Heart left ventricle (tissue), 16 donors: ENCODE data around the gene FOXP2. TPM values are rescaled to one million over a fixed set of nuclear protein-coding genes. Genes with fewer than 3 reads are reported as not detected.

Source experiments
- ATAC-seq, 4 donors: fragments of 200-7000 bp; cut with Tn5 transposase; one replicate each; pipeline ENCODE4 v1.9.1; 2020 to 2022; ENCODE audit warnings: moderate library complexity in 4 of 4, mild to moderate bottlenecking in 3 of 4, moderate number of reproducible peaks in 1 of 4
- DNase-seq, 5 donors: peaks; one replicate each; pipeline ENCODE4 v3.0.0-alpha.2; 2020
- H3K27ac ChIP-seq, 12 donors: fragments of 200-600 bp; sonication (generic) in 4 of 12; one replicate each; pipeline versions ENCODE4 v1.5.0 to v1.8.0; 2016 to 2022; ENCODE audit warnings: mild to moderate bottlenecking in 2 of 12
- H3K27me3 ChIP-seq, 9 donors: fragments of 200-600 bp; sonication (generic) in 2 of 9; one replicate each; pipeline versions ENCODE4 v1.5.1 to v1.8.0; 2016 to 2022; ENCODE audit warnings: mild to moderate bottlenecking in 3 of 9
- H3K36me3 ChIP-seq, 9 donors: fragments of 200-600 bp; sonication (generic) in 2 of 9; one replicate each; pipeline versions ENCODE4 v1.5.0 to v1.8.0; 2018 to 2022; ENCODE audit warnings: mild to moderate bottlenecking in 2 of 9
- H3K4me1 ChIP-seq, 12 donors: fragments of 200-600 bp; sonication (generic) in 4 of 12; one replicate each; pipeline versions ENCODE4 v1.5.0 to v1.8.0; 2016 to 2022; ENCODE audit warnings: mild to moderate bottlenecking in 3 of 12
- H3K4me3 ChIP-seq, 12 donors: fragments of 200-600 bp; sonication (generic) in 4 of 12; one replicate each; pipeline versions ENCODE4 v1.5.0 to v1.8.0; 2017 to 2022; ENCODE audit warnings: mild to moderate bottlenecking in 9 of 12, moderate library complexity in 4 of 12
- H3K9me3 ChIP-seq, 12 donors: fragments of 200-600 bp; sonication (generic) in 4 of 12; one replicate each; pipeline versions ENCODE4 v1.5.0 to v1.8.0; 2016 to 2022; ENCODE audit warnings: mild to moderate bottlenecking in 1 of 12
- CTCF ChIP-seq, 12 donors: fragments of 200-600 bp; sonication (generic) in 4 of 12; IDR thresholded peaks; one replicate each; pipeline versions ENCODE4 v1.5.0 to v1.8.0; 2018 to 2022; ENCODE audit warnings: antibody characterized with exemption in 12 of 12, mild to moderate bottlenecking in 5 of 12
- POLR2A ChIP-seq, 2 donors: fragments of 450-650 bp; IDR thresholded peaks; one replicate each; pipeline ENCODE4 v1.6.1; 2017; ENCODE audit warnings: antibody characterized with exemption in 2 of 2, mild to moderate bottlenecking in 2 of 2, moderate library complexity in 2 of 2
- WGBS, 4 donors: extraction: QIAGEN DNeasy Blood & Tissue Kit in 2 of 4; methylation state at CpG; one replicate each; pipeline versions ENCODE4 v1.1.5 to v1.1.7; 2013 to 2018; 5-methylcytosine and 5-hydroxymethylcytosine counted together
- intact Hi-C, 10 donors: fragments of 100-400 bp; cut with DNase I; formaldehyde crosslinking; loops; one replicate each; pipeline versions ENCODE4 v1.11.1 to v1.14.2; 2022
- polyA plus RNA-seq, 2 donors: library from polyadenylated mRNA; stranded (reverse); fragments of 200-250 nt; gene quantifications; one replicate each; pipeline ENCODE4 v1.2.3, GENCODE V29; 2013
- total RNA-seq, 9 donors: library from RNA; depleted of rRNA in 2 of 9; stranded (reverse); fragments of >200 nt in 2 of 9; fragmentation: NEBNext Ultra II Directional in 3 of 9; extraction: Animal tissue kit (Norgen Biotek cat#: 25700) in 3 of 9; gene quantifications; one replicate each; pipeline versions ENCODE4 v1.1.0 to v1.2.4, GENCODE V29; 2016 to 2023
- donor health status: ischemic (EF 13 %, LVEDD 7.1; RV severe dilation, severe dysfunction).
- donor health status: healthy with polysubstance abuse.
- donor health status: DM: no; HTN: yes; CAD: no.
- donor health status: DM: no; HTN: no; CAD: no.
- donor health status: ischemic (EF 25% LVEDD 6.9; RV normal size, moderate dysfunction).
- donor health status: ischemic (EF 25% LVEDD 5.7; RV mildly dilated, moderate dysfunction).
- donor health status: healthy.
- donor health status: DM: yes; HTN: yes; CAD: no.
- donor health status: ischemic (EF 35%, LVEDD 5.7; RV mildly dilated, moderate dysfunction).
- donor health status: nonischemic (EF 11% LVEDD 7.7; RV severe dilation, severe dysfunction).
- donor health status: DM: yes; HTN: yes; CAD: no.
- donor health status: PGD.
- donor health status: ischemic (EF 29% LVEDD 5.4; RV normal size, mild dysfunction).
- donor health status: nonischemic (EF 23%, LVEDD 6.1; RV moderate dilation, normal function).

FOXP2 gene
- total and polyA plus RNA-seq, 11 donors: 0.25 to 3.7 (median 1.9) TPM

GRCh38 chr7:114419441-114420272 lies 5.0 kb downstream of the FOXP2 start:
- Histone ChIP-seq H3K36me3 (no peaks in the 10 kb centered on the region), H3K4me3 (no peak overlapping the region), H3K27me3 (peaks cover 0 to 6% (median 0%) of the 10 kb centered on the region in 9 donors), H3K9me3 (no peaks in the 10 kb centered on the region), H3K4me1 (no peaks in the 10 kb centered on the region), H3K27ac (peak overlapping the region in 1 of 12 donors; percentile 69)
- DNase-seq: no peak
- intact Hi-C loops: loop anchor here in 3 of 10 donors (10.0 kb wide), 1 partner anchor 335 kb away; no protein-coding TSS in a partner anchor
- 79 to 89% (median 87%) methylated on average over 8 of the region's 8 CpGs for WGBS, 4 donors
- no peak for ATAC-seq
- TF ChIP-seq CTCF (IDR thresholded peaks at IDR 0.05) (no peak), POLR2A (IDR thresholded peaks at IDR 0.05) (no peak)

GRCh38 chr7:114422507-114423501 lies 8.2 kb downstream of the FOXP2 start:
- H3K27ac ChIP-seq: no peak overlapping the region
- ATAC-seq: no peak
- H3K27me3 ChIP-seq: no peaks in the 10 kb centered on the region
- no peak overlapping the region for H3K4me3 ChIP-seq
- no peaks in the 10 kb centered on the region for H3K36me3 ChIP-seq
- 84 to 88% (median 87%) methylated on average over 7 of the region's 7 CpGs for WGBS, 4 donors
- no peak for DNase-seq
- H3K9me3 ChIP-seq: no peaks in the 10 kb centered on the region
- no peaks in the 10 kb centered on the region for H3K4me1 ChIP-seq
- intact Hi-C loops: loop anchor here in 1 of 10 donors (10.0 kb wide), 1 partner anchor 338 kb away; no protein-coding TSS in a partner anchor
- TF ChIP-seq CTCF (IDR thresholded peaks at IDR 0.05): peak in 2 of 12 donors; percentile 11 to 13
- no peak for TF ChIP-seq POLR2A (IDR thresholded peaks at IDR 0.05)

GRCh38 chr7:114426382-114426781 lies 11.8 kb downstream of the FOXP2 start:
- intact Hi-C loops: loop anchor here in 1 of 10 donors (10.0 kb wide), 1 partner anchor 342 kb away; no protein-coding TSS in a partner anchor
- no peaks in the 10 kb centered on the region for H3K36me3 ChIP-seq
- H3K4me1 ChIP-seq: no peaks in the 10 kb centered on the region
- 76 to 82% (median 78%) methylated on average over 2 of the region's 2 CpGs for WGBS, 4 donors
- ATAC-seq (no peak), DNase-seq (no peak)
- no peaks in the 10 kb centered on the region for H3K27me3 ChIP-seq
- TF ChIP-seq POLR2A (IDR thresholded peaks at IDR 0.05) (no peak), CTCF (IDR thresholded peaks at IDR 0.05) (no peak)
- no peak overlapping the region for H3K27ac ChIP-seq
- no peaks in the 10 kb centered on the region for H3K9me3 ChIP-seq
- H3K4me3 ChIP-seq: no peak overlapping the region
